Esophagus squamous epithelium (tissue), 5 donors: Measurements from ENCODE around the gene NSA2. TPM values are rescaled to one million over a fixed set of nuclear protein-coding genes. Genes with fewer than 3 reads are reported as not detected.

Experiments used
- DNase-seq: peaks from one replicate; lab custom pipeline; 2025; lab: John Stamatoyannopoulos, UW
- H3K27ac ChIP-seq, 4 donors: fragments of 200-600 bp; sonication (generic); one replicate each; pipeline ENCODE4 v1.5.1; 2016 to 2019; ENCODE audit warnings: mild to moderate bottlenecking in 1 of 4
- H3K27me3 ChIP-seq, 4 donors: fragments of 200-600 bp; sonication (generic); 1 replicate in 3 of 4; 2 replicates in 1 of 4; pipeline versions ENCODE4 v1.5.1 to v1.6.0; 2017 to 2021; ENCODE audit warnings: antibody characterized with exemption in 1 of 4
- H3K36me3 ChIP-seq, 3 donors: fragments of 200-600 bp; sonication (generic); one replicate each; pipeline ENCODE4 v1.5.1; 2016 to 2019
- H3K4me1 ChIP-seq, 3 donors: fragments of 200-600 bp; sonication (generic); one replicate each; pipeline ENCODE4 v1.5.1; 2017 to 2019
- H3K4me3 ChIP-seq, 4 donors: fragments of 200-600 bp; sonication (generic); 1 replicate in 3 of 4; 2 replicates in 1 of 4; pipeline ENCODE4 v1.5.1; 2016 to 2019; ENCODE audit warnings: mild to moderate bottlenecking in 2 of 4, moderate library complexity in 1 of 4
- H3K9me3 ChIP-seq, 3 donors: fragments of 200-600 bp; sonication (generic); one replicate each; pipeline ENCODE4 v1.5.1; 2016 to 2019
- POLR2A ChIP-seq, 4 donors: fragments of 450-650 bp; IDR thresholded peaks; one replicate each; pipeline ENCODE4 v1.6.1; 2017; ENCODE audit warnings: antibody characterized with exemption in 4 of 4, mild to moderate bottlenecking in 4 of 4, moderate library complexity in 3 of 4
- WGBS, 2 donors: methylation state at CpG; one replicate each; pipeline ENCODE4 v1.1.5; 2018; 5-methylcytosine and 5-hydroxymethylcytosine counted together
- intact Hi-C: fragments of 100-400 bp; cut with DNase I; formaldehyde crosslinking; loops from one replicate; pipeline ENCODE4 v1.15.0; 2022
- total RNA-seq, 4 donors: library from RNA; depleted of rRNA; stranded (reverse); fragments of >200 nt; gene quantifications; one replicate each; pipeline ENCODE4 v1.1.0, GENCODE V29; 2016
- TF ChIP-seq, protein P1 (sequence below), 6 experiments: fragments of 450-650 bp in 4 of 6; fragments of 200-600 bp in 2 of 6; sonication (generic) in 2 of 6; IDR thresholded peaks; one replicate each; pipeline ENCODE4 v1.5.1; 2016 to 2019; ENCODE audit warnings: antibody characterized with exemption in 6 of 6, mild to moderate bottlenecking in 4 of 6, moderate library complexity in 4 of 6
- donor health status: DM: yes; HTN: yes; CAD: no.

NSA2 gene
- total RNA-seq, 4 donors from 2014 or later = 49.8 to 119 (median 82.7) TPM

DNA sequence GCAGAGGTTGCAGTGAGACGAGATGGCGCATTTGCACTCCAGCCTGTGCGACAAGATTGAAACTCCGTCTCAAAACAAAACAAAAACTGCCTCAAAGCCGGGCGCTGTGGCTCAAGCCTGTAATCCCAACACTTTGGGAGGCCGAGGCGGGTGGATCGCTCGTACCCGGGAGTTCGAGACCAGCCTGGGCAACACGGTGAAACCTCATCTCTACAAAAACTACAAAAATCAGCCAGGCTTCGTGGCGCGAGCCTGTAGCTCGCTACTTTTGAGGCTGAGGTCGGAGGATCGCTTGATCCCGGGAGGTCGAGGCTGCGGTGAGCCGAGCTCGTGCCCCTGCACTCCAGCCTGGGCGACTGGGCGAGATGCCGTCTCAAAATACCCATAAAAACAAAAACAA, 1.1 kb upstream of the NSA2 start:
- TF ChIP-seq, protein P1, sequence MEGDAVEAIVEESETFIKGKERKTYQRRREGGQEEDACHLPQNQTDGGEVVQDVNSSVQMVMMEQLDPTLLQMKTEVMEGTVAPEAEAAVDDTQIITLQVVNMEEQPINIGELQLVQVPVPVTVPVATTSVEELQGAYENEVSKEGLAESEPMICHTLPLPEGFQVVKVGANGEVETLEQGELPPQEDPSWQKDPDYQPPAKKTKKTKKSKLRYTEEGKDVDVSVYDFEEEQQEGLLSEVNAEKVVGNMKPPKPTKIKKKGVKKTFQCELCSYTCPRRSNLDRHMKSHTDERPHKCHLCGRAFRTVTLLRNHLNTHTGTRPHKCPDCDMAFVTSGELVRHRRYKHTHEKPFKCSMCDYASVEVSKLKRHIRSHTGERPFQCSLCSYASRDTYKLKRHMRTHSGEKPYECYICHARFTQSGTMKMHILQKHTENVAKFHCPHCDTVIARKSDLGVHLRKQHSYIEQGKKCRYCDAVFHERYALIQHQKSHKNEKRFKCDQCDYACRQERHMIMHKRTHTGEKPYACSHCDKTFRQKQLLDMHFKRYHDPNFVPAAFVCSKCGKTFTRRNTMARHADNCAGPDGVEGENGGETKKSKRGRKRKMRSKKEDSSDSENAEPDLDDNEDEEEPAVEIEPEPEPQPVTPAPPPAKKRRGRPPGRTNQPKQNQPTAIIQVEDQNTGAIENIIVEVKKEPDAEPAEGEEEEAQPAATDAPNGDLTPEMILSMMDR (IDR thresholded peaks at IDR 0.05) = no peak
- no peak for TF ChIP-seq POLR2A (IDR thresholded peaks at IDR 0.05)
- Histone ChIP-seq H3K9me3 (no peaks in the 10 kb centered on the region), H3K27ac (peak overlapping the region in 2 of 4 donors; percentile 86 to 90), H3K4me3 (peak overlapping the region; percentile 80 to 93 (median 90)), H3K36me3 (peaks cover 0 to 39% (median 3%) of the 10 kb centered on the region in 3 donors), H3K4me1 (peaks cover 19 to 67% (median 23%) of the 10 kb centered on the region in 3 donors), H3K27me3 (no peaks in the 10 kb centered on the region)
- DNase-seq = no peak
- WGBS, 2 donors = 61 to 71% methylated on average over 20 to 25 of the region's 27 CpGs
- intact Hi-C loops = no loop called here

DNA sequence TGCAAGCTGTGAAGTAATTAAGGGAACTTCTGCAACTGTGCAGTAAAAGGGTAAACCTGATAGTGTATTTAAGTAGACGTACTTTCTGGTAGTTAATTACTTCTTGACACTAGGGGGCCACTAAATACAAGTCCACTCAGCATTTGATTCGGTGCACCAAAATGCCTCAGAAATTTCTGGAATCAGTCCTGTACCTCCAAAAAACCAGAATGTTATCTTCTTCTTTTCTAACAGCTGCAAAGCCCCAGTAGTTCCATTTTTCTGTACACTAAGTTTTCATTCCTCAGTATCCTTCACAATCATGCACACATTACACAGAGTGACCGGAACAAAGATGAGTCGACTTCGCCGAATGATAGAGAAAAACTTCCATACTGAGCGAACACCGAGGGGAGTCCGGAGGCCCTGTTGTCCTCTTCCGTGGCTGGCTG, 616 bp upstream of the NSA2 start:
- 0% methylated on average over 8 to 9 of the region's 10 CpGs for WGBS, 2 donors
- intact Hi-C loops = no loop called here
- TF ChIP-seq, protein P1 (IDR thresholded peaks at IDR 0.05) = peak in 4 of 6 experiments; percentile 42 to 64 (median 49)
- no peak for TF ChIP-seq POLR2A (IDR thresholded peaks at IDR 0.05)
- H3K4me3 ChIP-seq = peak overlapping the region; percentile 80 to 93 (median 90)
- no peak for DNase-seq
- no peaks in the 10 kb centered on the region for H3K9me3 ChIP-seq
- H3K4me1 ChIP-seq = peaks cover 19 to 62% (median 23%) of the 10 kb centered on the region in 3 donors
- H3K27ac ChIP-seq = peak overlapping the region; percentile 79 to 90 (median 84)
- peaks cover 0 to 39% (median 4%) of the 10 kb centered on the region in 3 donors for H3K36me3 ChIP-seq
- no peaks in the 10 kb centered on the region for H3K27me3 ChIP-seq

- no peak for DNase-seq
- intact Hi-C loops = no loop called here
- H3K27ac ChIP-seq = peak overlapping the region; percentile 79 to 90 (median 84)
Observed at GRCh38 chr5:74767579-74767913, 497 bp downstream of the NSA2 start.

DNA sequence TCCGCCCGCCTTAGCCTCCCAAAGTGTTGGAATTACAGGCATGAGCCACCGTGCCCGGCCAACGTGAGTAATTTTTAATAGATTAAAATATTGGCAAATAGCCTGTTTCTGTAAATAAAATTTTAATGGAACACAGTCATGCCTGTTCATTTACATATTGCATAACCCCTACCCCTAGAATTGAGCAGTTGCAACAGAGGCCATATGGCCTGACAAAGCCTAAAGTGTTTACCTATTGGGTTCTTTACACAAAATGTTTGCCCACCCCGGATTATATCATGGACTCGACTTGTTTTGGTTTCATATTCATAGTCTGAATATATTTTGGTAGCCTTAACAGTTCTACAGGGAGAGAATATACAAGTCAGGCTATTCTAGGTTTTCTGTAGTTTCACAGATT, 5.3 kb downstream of the NSA2 start:
- Histone ChIP-seq H3K36me3 (peaks cover 0 to 87% (median 47%) of the 10 kb centered on the region in 3 donors), H3K4me1 (peaks cover 6 to 13% (median 9%) of the 10 kb centered on the region in 3 donors), H3K27me3 (no peaks in the 10 kb centered on the region), H3K9me3 (no peaks in the 10 kb centered on the region), H3K27ac (no peak overlapping the region), H3K4me3 (no peak overlapping the region)
- intact Hi-C loops = no loop called here
- TF ChIP-seq, protein P1 (IDR thresholded peaks at IDR 0.05) = no peak
- TF ChIP-seq POLR2A (IDR thresholded peaks at IDR 0.05) = no peak
- 65 to 66% methylated on average over 7 of the region's 7 CpGs for WGBS, 2 donors
- DNase-seq = no peak

More at GRCh38 chr5:74767579-74767913, 497 bp downstream of the NSA2 start:
- Histone ChIP-seq H3K36me3 (peaks cover 0 to 39% (median 13%) of the 10 kb centered on the region in 3 donors), H3K4me3 (peak overlapping the region; percentile 80 to 93 (median 90)), H3K27me3 (no peaks in the 10 kb centered on the region), H3K9me3 (no peaks in the 10 kb centered on the region), H3K4me1 (peaks cover 19 to 51% (median 23%) of the 10 kb centered on the region in 3 donors)
- WGBS, 2 donors = 0 to 1% methylated on average over 9 of the region's 9 CpGs
- TF ChIP-seq POLR2A (IDR thresholded peaks at IDR 0.05) = no peak
- TF ChIP-seq, protein P1 (IDR thresholded peaks at IDR 0.05) = no peak

DNA sequence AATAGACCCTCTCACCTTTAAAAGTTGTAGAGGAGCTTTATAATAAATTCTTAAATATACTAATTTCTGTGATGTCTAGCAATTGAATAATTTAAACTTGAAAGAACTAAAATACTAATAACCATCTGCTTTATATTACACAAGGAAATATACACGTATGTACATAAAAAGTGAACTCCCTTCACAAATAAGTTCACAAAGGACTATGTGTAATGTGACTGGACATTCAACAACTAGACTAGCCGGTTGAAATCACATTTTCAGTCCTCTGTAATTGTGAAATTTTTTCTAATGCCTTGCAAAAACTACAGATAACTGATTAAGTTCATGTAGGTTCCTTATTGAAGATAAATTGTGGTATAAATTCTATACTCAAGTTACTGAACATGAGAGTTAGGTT, 11.6 kb downstream of the NSA2 start:
- no peaks in the 10 kb centered on the region for H3K9me3 ChIP-seq
- TF ChIP-seq, protein P1 (IDR thresholded peaks at IDR 0.05) = no peak
- no peak for TF ChIP-seq POLR2A (IDR thresholded peaks at IDR 0.05)
- no peaks in the 10 kb centered on the region for H3K4me1 ChIP-seq
- H3K36me3 ChIP-seq = peaks cover 0 to 48% (median 25%) of the 10 kb centered on the region in 3 donors
- no peaks in the 10 kb centered on the region for H3K27me3 ChIP-seq
- no peak for DNase-seq
- 66 to 75% methylated on average over 2 of the region's 2 CpGs for WGBS, 2 donors
- intact Hi-C loops = no loop called here
- H3K27ac ChIP-seq = no peak overlapping the region
- no peak overlapping the region for H3K4me3 ChIP-seq
